ENCODE results near the gene SH3BP4.

DNA sequence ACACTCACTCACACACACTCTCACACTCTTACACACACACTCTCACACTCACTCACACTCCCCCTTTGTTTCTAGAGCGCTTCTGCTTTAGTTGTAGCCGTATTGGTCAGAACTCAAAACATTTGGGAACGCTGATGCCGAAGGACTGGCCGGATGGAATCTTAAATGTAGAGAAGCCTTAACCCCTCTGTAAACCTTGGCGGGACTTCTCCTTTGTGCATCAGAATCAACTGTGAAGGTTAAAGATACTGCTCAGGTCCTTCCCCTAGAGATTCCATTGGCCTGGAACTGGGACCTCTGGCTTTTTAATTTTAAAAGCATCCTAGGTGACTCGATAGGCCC, 18.3 kb downstream of the SH3BP4 start:
- TF ChIP-seq, protein P1, sequence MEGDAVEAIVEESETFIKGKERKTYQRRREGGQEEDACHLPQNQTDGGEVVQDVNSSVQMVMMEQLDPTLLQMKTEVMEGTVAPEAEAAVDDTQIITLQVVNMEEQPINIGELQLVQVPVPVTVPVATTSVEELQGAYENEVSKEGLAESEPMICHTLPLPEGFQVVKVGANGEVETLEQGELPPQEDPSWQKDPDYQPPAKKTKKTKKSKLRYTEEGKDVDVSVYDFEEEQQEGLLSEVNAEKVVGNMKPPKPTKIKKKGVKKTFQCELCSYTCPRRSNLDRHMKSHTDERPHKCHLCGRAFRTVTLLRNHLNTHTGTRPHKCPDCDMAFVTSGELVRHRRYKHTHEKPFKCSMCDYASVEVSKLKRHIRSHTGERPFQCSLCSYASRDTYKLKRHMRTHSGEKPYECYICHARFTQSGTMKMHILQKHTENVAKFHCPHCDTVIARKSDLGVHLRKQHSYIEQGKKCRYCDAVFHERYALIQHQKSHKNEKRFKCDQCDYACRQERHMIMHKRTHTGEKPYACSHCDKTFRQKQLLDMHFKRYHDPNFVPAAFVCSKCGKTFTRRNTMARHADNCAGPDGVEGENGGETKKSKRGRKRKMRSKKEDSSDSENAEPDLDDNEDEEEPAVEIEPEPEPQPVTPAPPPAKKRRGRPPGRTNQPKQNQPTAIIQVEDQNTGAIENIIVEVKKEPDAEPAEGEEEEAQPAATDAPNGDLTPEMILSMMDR (IDR thresholded peaks at IDR 0.05), result no peak
- no peak for TF ChIP-seq EZH2 (IDR thresholded peaks at IDR 0.05)
- no peak for TF ChIP-seq EZH2phosphoT487 (IDR thresholded peaks at IDR 0.05)

All from neural progenitor cell (in vitro differentiated cells).